ENCODE measurements around the gene CLHC1. TPM values are rescaled to one million over a fixed set of nuclear protein-coding genes. Genes with fewer than 3 reads are reported as not detected.

The CLHC1 gene
- total and polyA plus RNA-seq, 10 of the 15 experiments (the other 5 are each of a cell fraction or from before 2014, with no cell fraction given): 2.6 to 6.8 (median 4.7) TPM

- H4K20me1 ChIP-seq (ENCODE audit: control insufficient read depth, insufficient read depth): no peaks in the 10 kb centered on the region
- intact Hi-C loops (cut with micrococcal nuclease; ENCODE audit: unreplicated experiment): loop anchor here (5.0 kb wide), 1 partner anchor 113 kb away; the partner anchor contains the start of gene RTN4
- WGBS (ENCODE audit: insufficient coverage, insufficient replicate concordance, low lambda C conversion rate, missing lambda C conversion rate): 38% methylated on average over 1 of the region's 1 CpG
- ChIA-PET SMC1A (ENCODE audit: uncharacterized antibody, unreplicated experiment) (interaction anchor here (0.8 to 17.4 kb wide), 7 partner anchors 9 to 266 kb away, joined by 3 to 260 read pairs (median 21); partner anchors contain the start of gene RTN4), RAD21 (ENCODE audit: unreplicated experiment) (interaction anchor here (0.9 to 15.9 kb wide), 7 partner anchors 12 to 268 kb away, joined by 4 to 194 read pairs (median 5); partner anchors contain the start of gene RTN4), POLR2A (no interaction called here), CTCF (interaction anchor here (0.5 to 19.0 kb wide), 9 partner anchors 9 to 399 kb away, joined by 3 to 342 read pairs (median 5); partner anchors contain the start of gene RTN4)
- ATAC-seq: peak; percentile 14; the same call in 1 of the 3 replicates
- H2AFZ ChIP-seq (ENCODE audit: control insufficient read depth, low read depth, low read length): no peak overlapping the region
- no TSS peak for BruUV-seq (replicated peaks)
- H3K27ac ChIP-seq (ENCODE audit: control insufficient read depth, insufficient read depth): no peak overlapping the region
- no peak for DNase-seq (ENCODE audit: low read depth, low spot score)
- no peak overlapping the region for H3K4me3 ChIP-seq
- no peak for FAIRE-seq
- H3K36me3 ChIP-seq (ENCODE audit: control insufficient read depth in 2 of 2, insufficient read depth in 2 of 2, low read length in 1 of 2): no peaks in the 10 kb centered on the region
- TF ChIP-seq LARP7 (IDR thresholded peaks at IDR 0.05) (no peak), JUNB (IDR thresholded peaks at IDR 0.05) (no peak), E2F4 (IDR thresholded peaks at IDR 0.05; ENCODE audit: low read depth, low read length) (no peak)
- H3K9me3 ChIP-seq (replicated peaks; ENCODE audit: control insufficient read depth, insufficient read depth, low read length): no peaks in the 10 kb centered on the region
- H3K79me2 ChIP-seq (ENCODE audit: control insufficient read depth, insufficient read depth, low read length): no peaks in the 10 kb centered on the region
- in situ Hi-C loops (cut with MboI): loop anchor here (5.0 kb wide), 2 partner anchors 148 to 263 kb away; no protein-coding TSS in a partner anchor
- H3K4me1 ChIP-seq (ENCODE audit: control insufficient read depth, insufficient read depth, low read length): no peaks in the 10 kb centered on the region
- H3K27me3 ChIP-seq (replicated peaks in 1 of 2; ENCODE audit: control insufficient read depth in 2 of 2, insufficient read depth in 2 of 2, low read length in 1 of 2): no peaks in the 10 kb centered on the region
- H3K9ac ChIP-seq (ENCODE audit: control insufficient read depth, insufficient read depth, low read length): no peak overlapping the region
- H3K4me2 ChIP-seq (ENCODE audit: control insufficient read depth, insufficient read depth): no peak overlapping the region
These were observed 66.5 kb downstream of the CLHC1 start for GRCh38 chr2:55165626-55166025.
